GM19025 (cell line): ENCODE data around the gene HPS4.

ENCODE experiments used
- ATAC-seq: cut with Tn5 transposase; IDR thresholded peaks from one replicate; pipeline ENCODE4 v1.9.1; 2021; ENCODE audit warnings: mild to moderate bottlenecking, low read depth, moderate library complexity; ENCODE audit not compliant: unreplicated experiment

The HPS4 gene

GRCh38 chr22:26499188-26499703 is 15.7 kb upstream of the HPS4 start:
- ATAC-seq = no peak

DNA sequence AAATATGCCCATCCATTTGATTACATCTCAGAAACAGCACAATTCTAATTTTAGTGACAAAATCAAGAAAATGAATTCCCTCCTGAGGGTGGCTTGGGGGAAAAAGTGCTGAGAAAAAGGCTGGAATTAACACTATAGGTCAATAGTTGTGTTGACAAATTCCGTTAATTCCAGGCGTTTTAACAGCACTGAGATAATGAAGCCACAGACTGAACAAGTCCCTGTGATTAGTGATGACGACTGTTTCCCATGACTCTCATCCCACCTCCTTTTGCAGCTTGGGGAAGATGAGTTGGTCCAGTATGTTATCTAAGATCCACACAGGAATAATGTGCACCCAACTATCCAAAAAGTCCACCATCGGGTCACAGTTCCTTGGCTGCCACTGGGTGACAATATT is 12.9 kb upstream of the HPS4 start:
- no peak for ATAC-seq

GRCh38 chr22:26494506-26494905 is 10.9 kb upstream of the HPS4 start:
- ATAC-seq = no peak

DNA sequence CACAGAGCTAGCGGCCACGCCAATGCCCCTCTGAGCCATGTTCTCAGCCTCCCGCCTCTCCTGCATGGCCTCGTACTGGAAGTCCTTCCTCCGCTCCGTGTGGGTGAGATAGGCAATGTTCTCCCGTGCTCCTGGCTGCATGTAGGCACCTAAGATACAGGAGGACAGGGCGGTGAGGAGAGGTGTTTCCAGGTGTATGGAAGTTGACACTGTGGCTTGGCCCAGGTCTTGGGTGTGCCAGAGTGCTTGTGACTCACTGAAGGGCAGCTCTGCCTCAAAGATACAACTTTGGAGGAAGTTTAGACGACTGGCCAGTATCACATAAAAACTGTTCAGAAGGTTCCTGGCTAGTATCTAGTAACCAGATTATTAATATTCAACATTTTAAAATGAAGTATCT is 8.6 kb upstream of the HPS4 start:
- ATAC-seq = no peak

DNA sequence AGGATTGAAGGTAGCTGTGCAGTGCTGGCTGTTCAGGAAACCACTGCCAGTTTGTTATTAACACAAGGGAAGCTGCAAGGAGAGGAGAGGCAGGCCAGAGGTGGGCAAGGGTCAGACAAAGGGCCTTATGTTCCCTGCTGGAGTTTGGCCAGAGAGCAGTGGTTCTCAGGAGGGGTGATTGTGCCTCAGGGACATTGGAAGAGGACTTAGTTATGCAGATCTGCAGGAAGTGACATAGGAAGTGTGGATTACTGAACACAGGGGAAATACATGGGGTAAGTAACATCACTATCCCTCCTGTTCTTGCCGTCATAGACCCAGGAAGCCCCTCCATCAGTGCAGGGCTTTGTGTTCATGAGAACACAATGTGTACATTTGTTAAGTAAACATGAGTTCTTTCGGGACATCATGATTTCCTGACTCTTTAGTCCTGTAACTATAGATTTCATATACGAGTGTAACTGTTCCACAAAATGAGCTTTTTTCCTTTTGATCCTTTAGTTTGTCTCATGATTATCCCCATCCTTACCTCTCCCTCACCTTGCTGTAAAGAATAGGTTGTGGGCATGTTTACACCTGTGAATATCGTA is 6.0 kb upstream of the HPS4 start:
- ATAC-seq = no peak

- no peak for ATAC-seq
These were observed 4.4 kb upstream of the HPS4 start for GRCh38 chr22:26487996-26488395.

DNA sequence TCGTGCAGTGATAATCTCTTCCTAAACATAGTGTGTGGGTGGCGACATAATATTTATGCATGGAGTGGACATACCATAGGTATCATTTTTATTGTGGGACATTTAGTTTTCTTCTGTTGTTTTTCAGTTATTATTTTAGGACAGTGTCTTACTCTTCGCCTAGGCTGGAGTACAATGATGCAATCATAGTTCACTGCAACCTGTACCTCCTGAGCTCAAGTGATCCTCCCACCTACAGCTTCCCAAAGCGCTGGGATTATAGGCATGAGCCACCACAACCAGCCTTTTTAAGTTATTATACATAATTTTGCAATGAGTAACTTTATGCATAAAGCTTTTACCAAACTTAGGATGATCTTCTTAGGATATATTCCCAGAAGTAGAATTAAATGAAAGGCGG is 2.8 kb upstream of the HPS4 start:
- ATAC-seq = no peak

DNA sequence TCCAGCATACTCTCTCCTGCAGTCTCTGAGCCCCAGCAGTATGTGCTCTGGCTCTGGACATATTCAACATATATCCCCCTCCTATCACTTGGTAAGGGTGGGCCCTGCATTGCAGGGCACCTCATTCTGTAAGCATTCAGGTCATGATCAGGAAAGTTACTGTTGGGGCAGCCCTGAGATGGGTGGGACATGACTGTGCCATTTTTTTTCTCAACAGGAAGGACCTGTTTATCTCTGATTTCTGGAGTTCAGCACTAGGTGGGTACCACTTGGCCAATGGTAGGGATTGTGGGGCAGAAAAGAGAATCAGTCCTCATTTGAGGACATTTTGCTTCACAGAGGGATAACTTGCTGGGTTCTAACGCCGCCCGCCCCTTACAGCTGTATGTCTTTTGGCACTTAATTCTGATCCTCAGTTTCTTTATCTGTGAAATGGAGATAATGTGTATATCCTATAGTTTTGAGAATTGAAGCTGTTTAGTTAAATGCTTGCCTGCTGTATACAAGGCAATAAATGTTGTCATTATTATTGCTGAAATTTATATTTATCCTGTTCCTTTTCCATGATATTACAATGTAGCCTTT is 2.3 kb upstream of the HPS4 start:
- ATAC-seq = no peak

GRCh38 chr22:26485013-26485412 is 1.4 kb upstream of the HPS4 start:
- ATAC-seq = no peak

DNA sequence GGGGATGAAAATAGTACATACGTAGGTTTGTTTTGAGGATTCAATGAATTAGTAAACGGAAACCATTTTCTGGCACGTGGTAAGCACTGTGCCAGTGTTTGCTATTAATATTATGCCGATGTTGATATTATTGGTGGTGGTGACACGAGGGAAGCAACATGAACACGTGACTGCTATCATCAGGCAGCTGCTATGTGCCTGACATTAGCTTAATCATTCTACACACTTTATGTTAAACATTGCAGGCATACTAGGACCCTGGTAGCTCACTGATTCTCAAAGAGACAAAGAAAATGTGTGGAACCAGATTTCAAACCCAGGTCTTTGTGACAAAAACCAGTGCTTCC is 750 bp upstream of the HPS4 start:
- no peak for ATAC-seq

DNA sequence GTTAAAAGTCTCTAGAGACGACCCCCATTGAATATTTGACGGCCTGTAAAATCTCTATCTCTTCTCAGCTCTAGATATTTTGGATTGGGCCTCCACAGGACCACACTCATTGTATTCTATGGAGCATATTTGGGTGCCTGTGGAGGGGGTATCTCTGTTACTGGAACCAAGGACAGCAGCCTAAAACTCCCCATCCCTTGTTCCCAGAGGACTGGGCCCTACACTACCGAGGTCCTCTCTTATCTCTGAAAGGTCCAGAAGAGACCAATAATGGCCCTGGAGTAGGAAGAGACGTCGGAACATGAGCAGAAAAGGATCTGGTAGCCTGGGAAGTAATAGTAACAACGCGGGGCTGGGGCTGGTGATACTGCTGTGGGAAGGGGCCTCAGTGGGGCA is 542 bp downstream of the HPS4 start:
- no peak for ATAC-seq

- ATAC-seq = no peak
These were observed 1.4 kb downstream of the HPS4 start for GRCh38 chr22:26482161-26482560.

- no peak for ATAC-seq
These were observed 1.9 kb downstream of the HPS4 start for GRCh38 chr22:26481694-26482093.

- no peak for ATAC-seq
These were observed 2.4 kb downstream of the HPS4 start for GRCh38 chr22:26481112-26481693.

DNA sequence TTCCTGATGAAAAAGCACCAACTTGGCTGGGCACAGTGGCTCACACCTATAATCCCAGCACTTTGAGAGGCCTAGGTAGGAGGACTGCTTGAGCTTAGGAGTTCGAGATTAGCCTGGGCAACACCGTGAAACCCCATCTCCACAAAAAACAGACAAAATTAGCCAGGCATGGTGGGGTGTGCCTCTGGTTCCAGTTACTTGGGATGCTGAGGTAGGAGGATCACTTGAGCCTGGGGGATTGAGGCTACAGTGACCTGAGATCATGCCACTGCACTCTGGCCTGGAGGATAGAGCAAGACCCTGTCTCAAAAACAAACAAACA is 3.0 kb downstream of the HPS4 start:
- ATAC-seq = no peak

DNA sequence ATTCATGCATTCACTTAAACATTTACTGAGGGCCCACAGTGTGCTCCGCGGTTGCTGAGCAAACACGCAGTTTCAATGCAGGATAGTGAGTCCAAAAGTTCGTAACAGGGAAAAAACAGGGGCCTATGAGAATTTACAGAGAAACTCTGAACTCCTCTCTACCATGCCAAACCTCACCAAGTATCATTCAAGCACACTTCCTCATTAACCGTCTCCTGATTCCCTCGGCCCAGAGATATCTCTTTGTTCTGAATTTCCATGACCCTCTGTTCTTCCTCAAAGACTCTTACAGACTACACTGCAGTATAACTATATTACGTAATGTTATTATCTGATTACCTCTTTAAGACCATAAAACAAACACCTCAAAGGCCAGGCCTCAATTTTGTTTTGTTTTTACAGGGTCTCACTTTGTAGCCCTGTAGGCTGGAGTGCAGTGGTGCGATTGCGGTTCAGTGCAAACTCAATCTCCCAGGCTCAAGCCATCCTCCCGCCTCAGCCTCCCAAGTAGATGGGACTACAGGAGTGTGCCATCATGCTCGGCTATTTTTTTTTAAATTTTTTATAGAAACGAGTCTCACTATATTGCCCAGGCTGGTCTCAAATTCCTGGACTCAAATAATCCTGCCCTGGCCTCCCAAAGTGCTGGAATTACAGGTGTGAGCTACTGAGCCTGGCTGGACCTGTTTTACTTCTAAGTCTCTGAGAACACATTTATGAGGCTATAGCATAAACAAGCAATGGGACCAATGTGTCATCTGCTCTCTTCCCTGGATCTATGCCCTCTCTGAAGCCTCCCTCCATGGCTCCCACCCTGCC is 3.6 kb downstream of the HPS4 start:
- ATAC-seq = no peak

DNA sequence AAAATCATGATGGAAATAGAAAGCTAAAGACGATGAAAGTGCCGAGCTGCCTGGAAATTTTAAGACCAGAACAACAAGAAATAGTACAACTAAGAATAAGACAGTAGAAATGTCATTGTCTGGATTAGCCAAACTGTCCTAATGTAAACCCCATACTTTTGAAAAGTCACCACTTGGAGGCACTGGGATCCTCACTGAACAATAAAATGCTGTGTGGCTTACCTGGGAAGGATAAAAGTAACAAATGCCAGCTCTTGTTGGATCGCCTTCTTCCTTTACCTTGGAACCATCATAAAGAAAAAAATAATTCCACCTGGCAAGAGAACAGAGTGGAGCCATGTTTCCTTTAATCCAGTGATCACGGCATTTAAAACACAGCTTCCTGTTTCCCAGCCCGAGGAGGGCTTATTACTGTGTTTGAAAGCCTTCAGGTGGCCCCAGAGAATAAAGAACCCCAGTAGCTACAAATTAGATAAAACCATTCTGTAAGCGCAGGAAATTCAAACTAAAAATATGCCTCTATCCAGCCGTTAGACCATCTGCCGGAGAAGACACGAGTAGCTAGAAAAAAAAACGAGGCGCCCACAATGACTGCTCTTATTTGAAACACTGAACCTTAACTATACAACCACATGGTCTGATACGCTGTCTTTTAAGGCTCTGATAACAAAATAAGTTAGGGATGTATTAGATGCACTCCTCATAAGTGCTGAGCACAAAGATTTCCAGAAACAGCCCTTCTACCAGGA is 4.4 kb downstream of the HPS4 start:
- ATAC-seq = no peak

DNA sequence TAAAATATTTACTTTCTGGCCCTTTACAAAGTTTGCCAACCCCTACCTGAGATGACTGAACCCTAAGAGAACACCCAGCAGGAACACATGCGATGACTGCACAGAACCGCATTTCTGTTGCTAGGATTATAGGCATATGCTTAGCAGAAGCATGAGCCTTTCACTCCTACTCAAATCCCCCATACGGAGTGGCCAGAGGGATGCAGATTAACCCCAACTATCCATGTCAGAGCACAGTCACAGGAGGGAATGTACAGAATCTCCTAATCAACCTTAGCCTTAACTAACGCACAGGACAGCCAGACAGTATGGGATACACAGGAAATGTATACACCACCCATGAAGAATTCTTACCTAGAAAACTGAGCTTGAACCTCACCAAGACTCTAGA is 6.2 kb downstream of the HPS4 start:
- ATAC-seq = no peak

DNA sequence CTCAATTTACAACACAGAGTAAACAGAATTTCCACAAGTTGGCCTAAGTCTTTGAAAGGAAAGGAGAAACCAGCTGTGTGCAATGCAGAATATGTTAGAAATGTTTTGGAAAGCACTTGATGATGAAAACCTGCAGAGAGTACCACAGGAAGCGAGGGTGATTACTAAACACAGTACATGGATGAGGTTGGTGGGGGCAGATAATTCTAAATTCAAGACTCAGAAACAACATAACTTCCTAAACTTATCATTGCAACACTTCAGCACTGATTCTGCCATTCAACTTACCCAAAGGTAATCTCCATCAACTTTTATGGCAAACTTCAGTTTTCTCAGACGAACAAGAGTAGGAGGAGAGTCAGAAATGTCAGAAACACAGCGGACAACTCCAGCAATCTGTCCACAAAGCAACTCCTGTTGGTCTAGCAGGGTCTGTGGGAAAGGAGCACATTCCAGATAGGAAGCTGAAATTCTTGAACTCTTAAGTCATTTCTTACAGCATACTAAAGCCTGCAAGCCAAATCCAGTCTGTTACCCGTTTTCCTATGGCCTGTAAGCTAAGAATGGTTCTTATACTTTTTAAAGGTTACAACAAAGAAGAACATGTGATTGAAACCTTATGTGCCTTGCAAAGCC is 6.8 kb downstream of the HPS4 start:
- ATAC-seq = no peak

DNA sequence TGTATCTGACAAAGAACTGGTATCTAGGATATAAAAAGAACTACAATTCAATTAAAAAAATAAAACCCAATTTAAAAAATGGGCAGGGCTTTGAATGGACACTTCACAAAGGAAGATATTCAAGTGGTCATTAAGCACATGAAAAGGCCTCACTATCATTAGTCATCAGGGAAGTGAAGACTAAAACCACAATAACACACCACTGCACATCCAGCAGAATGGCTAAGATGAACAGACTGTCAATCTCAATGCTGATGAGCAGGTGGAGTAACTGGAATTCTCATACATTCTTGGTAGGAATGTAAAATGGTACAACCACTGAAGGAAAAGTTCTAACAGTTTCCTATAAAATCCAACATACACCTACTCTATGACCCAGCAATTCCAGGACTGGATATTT is 8.9 kb downstream of the HPS4 start:
- no peak for ATAC-seq

DNA sequence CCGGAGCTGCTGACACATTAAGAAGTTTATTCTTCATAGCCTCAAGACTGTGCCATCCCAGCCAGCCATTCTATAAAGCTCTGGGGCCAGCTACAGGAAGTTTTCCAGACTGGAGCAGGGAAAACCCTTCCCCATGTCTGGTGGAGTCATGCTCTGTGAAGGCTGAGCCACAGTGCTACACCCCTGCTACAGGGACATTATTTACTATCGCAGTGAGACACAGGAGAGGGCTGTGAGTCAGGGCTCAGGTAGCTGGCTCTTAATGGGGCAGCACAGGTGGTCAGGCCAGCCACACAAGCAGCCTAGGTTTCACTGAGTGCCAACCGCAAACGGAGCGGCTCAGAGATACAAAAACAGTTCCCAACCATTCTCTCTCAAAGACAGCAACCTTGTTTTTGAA is 12.1 kb downstream of the HPS4 start:
- ATAC-seq = no peak
